ENCODE results near the gene CDCP1. TPM values are rescaled to one million over a fixed set of nuclear protein-coding genes. Genes with fewer than 3 reads are reported as not detected.

CDCP1 gene
- total RNA-seq, 1 experiment from 2014 or later, result 66.9 TPM

GRCh38 chr3:45140141-45140769, 5.9 kb downstream of the CDCP1 start:
- Mint-ChIP-seq H3K4me1 (ENCODE audit: low read depth, unreplicated experiment) (peaks cover 57% of the 10 kb centered on the region), H3K36me3 (ENCODE audit: insufficient read depth, unreplicated experiment) (peaks cover 23% of the 10 kb centered on the region), H3K9me3 (ENCODE audit: low read depth, unreplicated experiment) (no peaks in the 10 kb centered on the region), H3K27ac (ENCODE audit: unreplicated experiment) (peak overlapping the region; percentile 87), H3K4me3 (ENCODE audit: low read depth, unreplicated experiment) (peak overlapping the region; percentile 48), H3K27me3 (ENCODE audit: unreplicated experiment) (no peaks in the 10 kb centered on the region)
- no TSS peak for BruUV-seq (replicated peaks)
- TF ChIP-seq CTCF (IDR thresholded peaks at IDR 0.05; ENCODE audit: unreplicated experiment), result no peak
- CTCF ChIA-PET, result interaction anchor here (0.6 to 0.8 kb wide), 2 partner anchors 100 to 1068 kb away, joined by 3 read pairs; partner anchors contain the start of gene CCR1
- intact Hi-C loops (cut with micrococcal nuclease; ENCODE audit: unreplicated experiment), result no loop called here
- peak; percentile 59 for DNase-seq

DNA sequence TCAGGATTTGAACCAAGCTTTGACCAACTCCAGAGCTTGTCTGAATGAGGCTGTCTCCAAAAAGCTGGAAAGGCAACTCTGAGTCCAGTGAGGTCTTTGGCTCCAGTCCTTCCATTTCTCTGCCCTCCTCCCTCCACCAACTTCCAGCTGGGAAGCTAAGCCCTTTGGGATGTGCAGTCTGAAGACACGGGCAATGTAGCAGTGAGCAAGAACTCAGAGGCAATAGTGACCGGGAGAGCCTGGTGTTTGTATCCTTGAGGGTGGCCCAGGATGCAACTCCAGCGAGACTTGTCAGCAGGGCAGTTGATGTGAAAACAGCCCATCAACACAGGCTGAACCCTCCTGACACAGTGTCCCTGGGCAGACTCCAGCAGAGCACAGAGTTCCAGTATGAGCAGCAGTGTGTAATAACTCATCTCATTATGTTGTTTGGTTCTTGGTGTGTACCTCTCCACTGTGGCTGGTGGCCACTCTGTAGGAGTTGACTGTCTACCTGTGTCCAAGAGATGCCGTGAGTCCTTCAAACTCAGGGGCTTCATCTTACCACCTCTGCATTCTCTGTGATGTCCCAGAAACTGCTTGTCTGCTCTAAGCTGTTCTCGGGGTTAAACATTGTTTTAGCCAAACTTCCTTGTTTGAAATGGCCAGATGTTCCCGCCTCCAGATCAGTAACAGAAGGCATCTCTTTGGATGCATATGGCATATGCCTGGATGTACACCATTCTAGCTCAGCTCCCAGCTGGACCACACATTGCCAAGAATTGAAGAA, 6.6 kb downstream of the CDCP1 start:
- no peak for DNase-seq
- no peaks in the 10 kb centered on the region for H3K27me3 Mint-ChIP-seq (ENCODE audit: unreplicated experiment)
- CTCF ChIA-PET, result interaction anchor here (0.6 to 1.8 kb wide), 4 partner anchors 17 to 1068 kb away, joined by 3 to 8 read pairs (median 4); partner anchors contain the start of gene CCR1
- TSS peak; percentile 68 for BruUV-seq (replicated peaks)
- H3K9me3 Mint-ChIP-seq (ENCODE audit: low read depth, unreplicated experiment), result peaks cover 4% of the 10 kb centered on the region
- H3K4me3 Mint-ChIP-seq (ENCODE audit: low read depth, unreplicated experiment), result peak overlapping the region; percentile 48
- H3K36me3 Mint-ChIP-seq (ENCODE audit: insufficient read depth, unreplicated experiment), result peaks cover 19% of the 10 kb centered on the region
- peak overlapping the region; percentile 87 for H3K27ac Mint-ChIP-seq (ENCODE audit: unreplicated experiment)
- intact Hi-C loops (cut with micrococcal nuclease; ENCODE audit: unreplicated experiment), result loop anchor here (5.0 kb wide), 1 partner anchor 63 kb away; no protein-coding TSS in a partner anchor
- H3K4me1 Mint-ChIP-seq (ENCODE audit: low read depth, unreplicated experiment), result peaks cover 64% of the 10 kb centered on the region
- TF ChIP-seq CTCF (IDR thresholded peaks at IDR 0.05; ENCODE audit: unreplicated experiment), result no peak

GRCh38 chr3:45137656-45138181, 8.5 kb downstream of the CDCP1 start:
- intact Hi-C loops (cut with micrococcal nuclease; ENCODE audit: unreplicated experiment), result loop anchor here (5.0 kb wide), 1 partner anchor 65 kb away; no protein-coding TSS in a partner anchor

More at GRCh38 chr3:45137656-45138181, 8.5 kb downstream of the CDCP1 start:
- peaks cover 4% of the 10 kb centered on the region for H3K9me3 Mint-ChIP-seq (ENCODE audit: low read depth, unreplicated experiment)
- CTCF ChIA-PET, result interaction anchor here (1.1 to 1.8 kb wide), 3 partner anchors 15 to 97 kb away, joined by 4 to 8 read pairs (median 6); no protein-coding TSS in a partner anchor
- H3K27me3 Mint-ChIP-seq (ENCODE audit: unreplicated experiment), result no peaks in the 10 kb centered on the region
- no peak for TF ChIP-seq CTCF (IDR thresholded peaks at IDR 0.05; ENCODE audit: unreplicated experiment)
- peak overlapping the region; percentile 87 for H3K27ac Mint-ChIP-seq (ENCODE audit: unreplicated experiment)
- H3K4me1 Mint-ChIP-seq (ENCODE audit: low read depth, unreplicated experiment), result peaks cover 67% of the 10 kb centered on the region
- BruUV-seq (replicated peaks), result no TSS peak
- peaks cover 27% of the 10 kb centered on the region for H3K36me3 Mint-ChIP-seq (ENCODE audit: insufficient read depth, unreplicated experiment)
- H3K4me3 Mint-ChIP-seq (ENCODE audit: low read depth, unreplicated experiment), result peak overlapping the region; percentile 48
- DNase-seq, result peak; percentile 38

Data from Calu3 (cell line).